Measurements from ENCODE around the gene BANF2.
"Not testable (repeated sequence)": the region's sequence is repeated elsewhere in the genome, so short reads cannot be mapped to it uniquely, and the experiment has no call there.

Gene BANF2

DNA sequence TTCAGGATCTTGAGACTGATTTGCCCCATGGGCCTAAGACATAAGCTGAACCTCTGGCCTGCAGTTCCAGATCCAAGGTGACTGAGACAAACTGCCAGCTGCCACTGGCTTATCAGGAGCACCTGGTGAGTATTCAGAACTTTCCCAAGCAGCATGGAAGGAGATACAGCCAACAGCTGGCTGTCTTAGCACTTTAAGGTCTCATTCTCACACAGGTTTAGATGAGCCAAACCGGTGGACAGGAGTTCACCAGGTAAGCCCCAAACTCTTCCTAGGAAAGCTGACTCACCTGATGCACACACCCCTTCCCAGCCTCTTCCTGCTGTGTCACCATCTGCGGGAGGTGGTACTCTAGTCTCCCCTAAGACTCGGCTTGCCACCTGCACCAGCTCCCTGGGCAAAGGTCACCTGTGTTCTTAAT lies at the start of gene BANF2:
BANF2 (plus strand) TSS at position 36 of the 421 bp plus-strand sequence. CDS start 25,060 bp downstream, outside the sequence.
- no peak for DNase-seq

DNA sequence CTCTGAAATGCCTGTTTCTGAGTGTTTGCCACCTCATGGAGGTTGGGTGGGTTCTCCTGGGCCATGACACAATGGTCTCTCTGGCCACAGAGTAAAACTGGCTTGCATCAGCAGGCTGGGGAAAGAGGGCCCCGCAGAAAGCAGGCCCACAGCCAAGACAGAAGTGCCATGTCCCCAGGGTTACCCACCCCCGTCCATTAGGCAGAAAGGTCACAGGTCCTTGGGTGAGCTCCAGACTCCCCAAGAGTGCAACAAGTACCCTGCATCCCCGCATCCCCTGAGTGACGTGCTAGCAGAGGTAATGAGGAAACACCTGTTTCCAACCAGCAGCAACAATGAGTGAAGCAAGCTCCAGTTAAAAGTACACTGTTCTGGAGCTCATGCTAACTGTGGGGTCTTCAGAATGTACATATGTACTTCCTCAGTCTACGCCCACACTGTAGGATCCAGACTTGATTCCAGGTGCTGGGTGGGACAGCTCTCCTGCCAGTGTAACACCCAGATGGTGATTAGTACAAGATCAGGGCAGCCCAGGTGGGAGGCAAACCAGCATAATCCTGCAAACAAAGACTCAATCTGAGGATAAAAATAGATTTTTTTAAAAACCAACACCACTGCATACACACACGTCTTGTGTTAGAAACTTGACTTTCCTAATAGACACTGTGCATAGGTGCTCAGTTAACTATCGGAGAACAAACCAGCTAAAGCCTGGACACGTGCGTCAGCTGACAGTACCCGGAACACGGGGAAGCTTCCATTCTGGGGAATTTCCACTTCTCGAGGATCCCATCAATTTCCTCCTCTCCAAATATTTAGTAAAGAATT lies 49.3 kb upstream of the BANF2 start:
- DNase-seq, result no peak

DNA sequence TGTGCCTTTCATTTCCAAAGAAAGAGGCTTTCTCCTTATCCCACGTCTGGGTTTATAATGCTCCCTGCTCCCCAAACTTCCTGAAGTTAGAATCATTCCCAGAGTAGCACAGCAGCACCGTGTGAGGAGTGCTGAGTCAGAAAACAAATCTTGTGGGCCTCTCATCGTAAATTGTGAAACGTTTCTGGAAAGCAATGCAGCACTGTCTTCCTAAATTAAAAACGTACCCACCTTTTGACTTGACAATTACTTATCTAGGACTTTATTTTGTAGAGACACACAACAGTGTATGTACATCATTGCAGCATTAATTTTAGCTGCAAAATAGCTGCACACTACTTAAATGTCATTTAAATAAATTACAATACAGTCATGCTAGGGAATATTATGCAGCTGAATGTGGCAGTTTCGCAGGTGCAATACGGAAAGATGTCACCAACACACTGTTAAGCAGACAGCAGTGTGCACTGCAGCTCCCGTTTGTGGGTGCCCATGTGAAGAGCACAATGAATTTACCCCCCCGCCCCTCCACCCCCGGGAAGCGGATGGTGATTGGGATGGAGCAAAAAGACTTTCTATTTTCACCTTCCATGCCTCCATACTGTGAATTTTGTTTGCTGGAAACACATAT lies 48.5 kb upstream of the BANF2 start:
- DNase-seq, result no peak

DNA sequence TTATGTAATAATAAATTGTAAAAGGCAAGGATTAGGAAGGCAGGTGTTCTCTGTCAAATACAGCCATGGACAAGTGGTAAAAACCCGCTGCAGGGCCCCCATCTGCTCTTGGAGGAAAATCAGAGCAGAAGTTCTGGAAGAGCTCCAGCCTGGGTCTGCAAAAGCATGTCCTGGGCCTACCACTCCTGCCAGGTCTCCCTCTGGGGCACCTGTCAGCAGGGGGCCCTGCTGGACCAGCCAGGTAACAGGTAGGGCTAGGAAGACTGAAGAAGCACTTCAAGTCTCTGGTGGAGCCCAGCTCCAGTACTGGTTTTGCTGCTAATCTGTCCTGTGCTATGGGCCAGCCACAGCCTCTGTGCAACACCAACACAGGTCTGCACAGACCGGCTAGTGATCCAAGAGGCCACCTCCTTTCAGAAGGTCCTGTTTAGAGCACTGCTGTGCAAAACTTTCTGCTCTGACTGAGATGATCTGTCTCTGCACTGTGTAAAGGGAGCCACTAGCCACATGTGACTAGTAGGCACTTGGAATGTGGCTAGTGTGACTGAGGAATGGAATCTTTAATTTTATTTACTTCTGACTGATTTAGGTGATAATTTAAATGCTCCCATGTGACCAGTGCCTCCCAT lies 47.9 kb upstream of the BANF2 start:
- no peak for DNase-seq

DNA sequence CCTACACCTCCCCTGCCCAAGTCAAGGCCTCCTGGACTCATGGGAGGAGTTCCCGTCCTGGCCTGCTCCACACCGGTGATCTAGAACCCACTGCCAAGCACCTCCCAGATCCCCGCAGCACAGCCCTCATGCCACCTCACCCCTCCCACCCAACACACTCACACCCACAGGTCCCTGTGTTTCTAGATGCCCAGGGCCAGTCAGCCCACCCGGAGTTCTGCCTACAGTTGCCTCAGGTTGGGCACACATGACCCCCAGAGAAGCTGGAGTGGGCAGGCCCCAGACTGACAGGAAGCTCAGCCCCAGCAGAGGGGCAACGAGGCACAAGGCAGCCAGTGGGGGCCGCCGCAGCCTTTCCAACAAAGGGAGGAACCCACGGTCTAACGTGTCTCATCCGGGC lies 47.4 kb upstream of the BANF2 start:
- DNase-seq, result no peak

DNA sequence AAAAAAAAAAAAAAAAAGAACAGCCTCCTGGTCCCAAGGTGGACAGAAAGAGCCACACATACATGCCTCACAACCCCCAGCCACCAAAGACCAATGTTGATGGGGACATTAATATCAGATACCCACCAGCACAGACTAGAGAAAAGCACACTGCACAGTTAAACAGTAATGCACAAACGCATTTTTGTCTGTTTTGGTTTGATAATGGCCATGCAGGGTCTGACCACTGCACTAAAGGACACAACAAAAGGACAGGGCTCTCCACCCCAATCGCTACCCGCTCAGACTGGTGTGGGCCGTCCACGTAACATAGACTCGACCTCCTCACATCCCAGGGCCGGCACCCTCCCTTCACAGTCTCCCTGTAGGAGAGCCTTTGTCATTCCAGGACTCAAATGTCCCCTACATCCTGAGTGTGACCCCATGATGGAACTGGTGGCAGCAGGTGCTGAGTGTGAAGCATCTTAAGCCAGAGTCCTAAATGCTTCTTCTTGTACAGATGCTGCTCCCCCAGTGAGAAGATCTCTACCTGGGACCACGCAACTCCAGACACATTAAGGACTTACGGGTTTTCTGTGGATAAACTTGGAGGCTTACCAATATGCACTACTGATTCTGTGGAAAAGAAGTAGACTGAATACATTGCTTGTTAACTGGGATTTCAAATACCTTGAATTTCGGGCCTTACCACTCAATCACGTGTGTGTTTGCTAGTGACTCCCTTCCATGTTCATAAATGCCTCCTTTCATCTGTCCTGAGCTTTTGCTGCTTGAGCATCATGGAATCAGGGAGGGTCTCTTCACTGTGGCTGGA lies 45.7 kb upstream of the BANF2 start:
- no peak for DNase-seq

DNA sequence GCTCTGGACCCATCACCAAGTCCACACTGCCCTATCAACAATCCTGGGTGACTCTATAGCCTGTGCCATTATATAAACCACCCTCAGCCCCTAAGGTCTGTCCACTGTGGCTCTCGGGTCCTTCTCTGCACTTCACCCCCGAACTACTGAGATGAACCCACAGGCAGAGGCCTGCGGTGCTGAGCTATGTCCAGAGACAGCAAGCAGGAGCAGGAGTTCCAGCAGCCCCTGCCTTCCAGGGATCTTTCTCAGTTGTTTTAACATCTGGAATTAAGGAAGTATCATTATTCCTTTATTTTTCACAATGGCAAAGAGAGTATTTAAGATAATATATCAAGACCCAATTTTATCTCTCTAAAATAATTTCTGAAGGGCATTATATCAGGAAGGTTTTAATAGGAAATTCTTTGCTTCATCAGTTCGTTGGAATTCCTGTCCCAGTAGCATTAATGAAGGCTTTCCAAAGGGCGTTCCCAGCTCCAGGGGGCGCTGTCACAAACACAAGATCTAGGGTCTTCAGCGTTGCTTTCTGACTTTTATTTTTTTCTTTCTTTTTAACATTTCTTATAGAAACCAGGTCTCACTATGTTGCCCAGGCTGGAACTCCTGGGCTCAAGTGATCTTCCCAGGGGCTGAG lies 45.0 kb upstream of the BANF2 start:
- no peak for DNase-seq

GRCh38 chr20:17655286-17655651 lies 44.5 kb upstream of the BANF2 start:
- DNase-seq, result no peak

DNA sequence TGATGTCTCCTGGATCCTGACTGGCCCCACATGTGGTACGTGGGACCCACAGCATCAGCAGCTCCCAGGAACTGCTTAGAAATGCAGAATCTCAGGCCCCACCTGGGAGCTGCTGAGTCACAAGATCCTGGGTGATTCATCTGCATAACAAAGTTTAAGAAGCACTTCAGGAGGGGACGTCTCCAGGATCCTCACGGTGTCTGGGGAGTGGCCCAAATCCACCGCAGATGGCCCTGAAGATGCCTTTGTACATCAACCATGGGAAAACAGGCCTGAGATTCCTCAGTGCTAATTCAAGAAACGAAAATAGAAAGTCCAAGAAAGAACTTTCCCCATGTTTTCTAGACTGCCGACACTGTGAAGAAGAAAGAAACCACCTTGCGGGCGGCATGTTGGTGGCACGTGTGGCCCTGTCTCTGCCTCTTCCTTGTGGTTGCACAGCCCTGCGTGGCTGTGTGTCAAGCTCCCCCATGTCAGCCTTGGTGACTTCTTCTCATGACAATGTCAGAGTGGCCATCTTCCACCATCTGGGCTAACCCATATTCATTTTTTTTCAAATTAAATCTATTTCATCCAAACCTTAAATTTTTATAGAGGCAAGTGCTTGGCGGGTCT lies 43.8 kb upstream of the BANF2 start:
- no peak for DNase-seq

DNA sequence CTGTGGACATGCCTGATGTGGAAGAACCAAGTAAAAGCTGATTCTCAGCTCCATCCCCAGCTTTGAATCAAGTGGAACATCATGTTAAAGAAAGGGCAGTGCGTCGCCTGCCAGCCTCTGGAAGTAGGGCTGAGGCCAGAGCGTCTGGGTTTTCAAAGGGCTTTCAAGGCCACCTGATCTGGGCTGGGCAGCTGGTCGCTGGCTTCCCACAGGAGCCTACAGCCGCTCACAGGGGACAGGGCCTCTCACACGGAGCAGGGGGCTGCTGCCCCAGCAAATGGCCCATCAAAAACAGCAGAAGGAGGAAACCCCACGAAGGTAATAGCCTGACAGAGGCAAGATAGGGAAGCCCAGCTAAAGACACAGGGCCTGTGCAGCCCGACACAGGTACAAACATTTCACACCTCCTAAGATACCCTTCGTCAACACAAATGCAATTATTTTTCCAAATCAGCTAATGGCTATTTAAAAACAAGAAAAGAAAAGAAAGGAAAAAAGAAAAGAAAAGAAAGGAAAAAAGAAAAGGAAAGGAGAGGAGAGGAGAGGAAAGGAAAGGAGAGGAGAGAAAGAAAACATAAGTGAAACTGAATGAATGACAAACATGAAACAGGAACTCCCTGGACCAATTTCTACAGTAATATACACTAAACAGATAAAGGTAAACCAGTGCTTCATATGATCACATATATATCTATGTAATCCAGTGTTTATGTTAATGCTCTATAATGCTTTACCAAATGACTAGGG lies 42.5 kb upstream of the BANF2 start:
- no peak for DNase-seq

GRCh38 chr20:17657898-17658647 lies 41.7 kb upstream of the BANF2 start:
- no peak for DNase-seq

DNA sequence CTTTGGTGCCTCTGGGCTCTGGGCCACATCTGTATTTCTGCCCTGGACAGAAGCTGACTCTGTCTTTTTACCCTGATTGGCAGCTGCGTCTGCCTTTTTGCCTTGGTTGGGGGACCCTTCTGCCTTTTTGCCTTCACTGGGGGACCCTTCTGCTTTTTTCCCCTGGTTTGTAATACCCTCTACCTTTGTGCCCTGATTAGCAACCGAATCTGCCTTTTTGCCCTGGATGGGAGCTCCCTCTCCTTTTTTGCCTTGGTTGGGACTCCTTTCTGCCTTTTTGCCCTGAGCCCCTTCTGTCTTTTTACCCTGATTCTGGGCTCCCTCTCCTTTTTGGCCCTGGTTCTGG lies 41.1 kb upstream of the BANF2 start:
- DNase-seq, result no peak

GRCh38 chr20:17659344-17659743 lies 40.4 kb upstream of the BANF2 start:
- DNase-seq, result not testable (repeated sequence)

DNA sequence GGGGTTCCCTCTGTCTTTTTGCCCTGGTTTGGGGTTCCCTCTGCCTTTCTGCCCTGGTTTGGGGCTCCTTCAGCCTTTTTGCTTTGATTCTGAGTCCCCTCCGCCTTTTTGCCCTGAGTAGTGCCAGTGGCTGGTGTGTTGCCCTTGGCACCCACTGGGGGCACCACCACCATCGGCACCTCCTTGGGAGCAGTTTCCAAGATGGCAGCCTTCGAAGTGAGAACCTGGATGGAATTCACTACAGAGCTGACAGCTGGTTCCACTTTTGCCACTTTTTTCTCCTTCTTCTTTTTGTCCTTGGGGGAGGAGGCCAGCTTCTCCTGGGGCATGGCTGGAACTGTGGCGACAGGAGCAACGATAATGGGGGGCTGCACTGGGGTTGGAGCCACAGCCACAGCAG lies 40.0 kb upstream of the BANF2 start:
- no peak for DNase-seq

DNA sequence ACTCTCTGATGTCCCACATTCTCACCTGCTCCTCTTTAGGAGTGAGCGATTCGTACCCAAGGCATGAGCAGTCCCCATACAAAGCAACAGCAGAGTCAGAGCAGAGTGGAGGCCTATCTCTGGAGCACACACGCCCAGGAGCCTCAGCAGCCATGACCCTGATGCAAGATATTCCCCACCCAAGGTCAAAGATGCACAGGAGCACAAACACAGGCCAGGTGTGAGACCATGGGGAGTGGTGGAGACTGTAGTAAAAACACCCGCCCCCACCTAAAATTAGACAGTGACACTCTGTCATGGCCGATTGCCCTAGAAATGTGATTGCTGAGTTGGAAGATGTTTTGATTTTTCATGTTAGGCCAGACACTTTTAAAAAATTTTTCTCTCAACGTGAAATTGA lies 39.1 kb upstream of the BANF2 start:
- no peak for DNase-seq

DNA sequence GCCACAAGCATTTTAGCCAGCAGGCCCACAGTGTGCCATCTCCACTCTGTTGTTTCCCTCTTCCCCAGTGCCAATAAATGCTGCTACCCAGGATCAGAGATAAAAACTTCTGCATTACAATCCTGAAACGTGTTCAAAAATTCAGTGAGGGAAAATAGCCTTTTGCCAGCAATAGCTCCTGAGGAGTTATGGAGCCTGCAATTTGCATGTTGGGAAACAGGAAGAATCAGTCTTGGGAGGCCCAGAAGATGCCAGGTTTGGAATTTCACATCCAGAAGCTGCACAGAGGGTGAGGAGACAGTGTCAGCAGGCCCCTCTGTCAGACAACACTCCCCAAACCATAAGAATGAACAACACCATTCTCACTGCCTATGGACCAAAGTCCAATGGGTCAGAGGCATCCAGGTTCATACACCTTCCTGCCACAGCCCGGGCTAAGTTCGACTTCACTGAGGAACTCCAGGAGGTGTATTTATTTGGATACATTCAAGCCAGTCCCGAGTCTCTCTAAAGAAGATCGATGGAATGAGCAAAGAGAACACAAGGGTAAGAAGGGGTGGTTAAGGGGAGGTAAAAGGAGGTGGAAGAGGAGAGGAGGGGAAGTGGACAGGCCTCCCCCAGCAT lies 38.5 kb upstream of the BANF2 start:
- DNase-seq, result no peak

DNA sequence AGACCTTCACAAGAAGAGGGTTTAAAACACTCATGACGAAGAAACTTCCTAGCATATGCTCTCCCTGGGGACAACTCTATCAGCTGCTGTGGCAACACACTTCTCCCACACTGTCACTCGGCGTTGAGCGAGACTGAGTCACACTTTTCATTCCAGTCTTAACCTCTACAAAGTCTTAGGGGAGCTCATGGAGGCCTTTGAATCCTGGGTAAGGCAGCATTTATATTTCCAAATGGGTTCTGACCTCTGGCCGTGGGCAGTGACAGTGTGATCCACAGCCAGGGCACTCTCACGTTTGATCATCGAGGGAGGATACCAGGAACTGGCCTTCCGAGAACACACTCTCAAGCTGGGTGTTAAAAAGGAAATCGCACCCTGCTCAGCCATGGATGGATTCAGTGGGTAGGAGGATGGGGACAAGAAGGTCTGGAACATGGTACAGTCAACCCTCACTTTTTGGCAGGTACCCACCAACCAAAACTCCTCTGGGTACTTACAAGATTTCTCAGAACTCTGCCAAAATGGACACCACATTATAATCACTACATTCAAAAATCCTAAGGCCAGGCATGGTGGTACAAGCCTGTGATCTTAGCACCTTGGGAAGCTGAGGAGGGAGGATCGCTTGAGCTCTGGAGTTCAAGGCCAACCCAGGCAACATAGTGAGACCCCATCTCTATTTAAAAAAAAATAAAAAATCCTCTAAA lies 37.3 kb upstream of the BANF2 start:
- no peak for DNase-seq

DNA sequence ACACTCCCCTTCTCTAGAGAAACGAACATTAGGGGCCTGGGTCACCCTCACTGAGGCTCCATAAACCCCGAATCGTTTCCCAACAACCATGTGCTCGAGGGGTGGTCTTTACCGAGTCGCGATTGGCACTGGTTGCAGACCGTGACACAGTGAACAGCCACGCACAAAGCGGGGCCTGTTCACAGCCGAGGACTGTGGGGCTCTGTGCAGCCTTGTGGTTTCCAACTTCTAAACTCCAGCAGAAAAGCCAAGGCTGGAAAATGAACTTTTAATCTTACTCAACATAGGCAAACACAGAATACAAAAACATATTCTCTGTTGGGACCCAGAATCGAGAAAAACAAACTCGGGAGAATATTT lies 36.7 kb upstream of the BANF2 start:
- no peak for DNase-seq

- DNase-seq, result no peak
These were observed 36.3 kb upstream of the BANF2 start for GRCh38 chr20:17663486-17663885.
